ENCODE measurements around the gene COL10A1.

COL10A1 gene

GRCh38 chr6:116078945-116079344 is 47.0 kb downstream of the COL10A1 start:
- DNase-seq, result no peak

- no peak for DNase-seq
Observed at GRCh38 chr6:116078522-116078921, 47.4 kb downstream of the COL10A1 start.

- no peak for DNase-seq
Observed at GRCh38 chr6:116074732-116075390, 51.1 kb downstream of the COL10A1 start.

- DNase-seq, result no peak
Observed at GRCh38 chr6:116073765-116074440, 52.0 kb downstream of the COL10A1 start.

GRCh38 chr6:116072368-116072767 is 53.6 kb downstream of the COL10A1 start:
- DNase-seq, result no peak

GRCh38 chr6:116070616-116071389 is 55.1 kb downstream of the COL10A1 start:
- no peak for DNase-seq

- DNase-seq, result no peak
Observed at GRCh38 chr6:116070101-116070500, 55.8 kb downstream of the COL10A1 start.

All from stimulated activated CD4-positive, alpha-beta T cell treated with anti-CD3 and anti-CD28 coated beads, Interleukin-4, amount 100 ng/mL, for 1 hour (primary cell).